Inflammatory macrophage treated with lipopolysaccharide for 1 hour (primary cell): ENCODE measurements around the gene ARHGEF2.
"Not testable (repeated sequence)": the region's sequence is repeated elsewhere in the genome, so short reads cannot be mapped to it uniquely, and the experiment has no call there.

ENCODE experiments used
- DNase-seq, 2 donors: peaks; one replicate each; pipeline ENCODE4 v3.0.0-alpha.2; 2020 to 2022

Gene ARHGEF2

DNA sequence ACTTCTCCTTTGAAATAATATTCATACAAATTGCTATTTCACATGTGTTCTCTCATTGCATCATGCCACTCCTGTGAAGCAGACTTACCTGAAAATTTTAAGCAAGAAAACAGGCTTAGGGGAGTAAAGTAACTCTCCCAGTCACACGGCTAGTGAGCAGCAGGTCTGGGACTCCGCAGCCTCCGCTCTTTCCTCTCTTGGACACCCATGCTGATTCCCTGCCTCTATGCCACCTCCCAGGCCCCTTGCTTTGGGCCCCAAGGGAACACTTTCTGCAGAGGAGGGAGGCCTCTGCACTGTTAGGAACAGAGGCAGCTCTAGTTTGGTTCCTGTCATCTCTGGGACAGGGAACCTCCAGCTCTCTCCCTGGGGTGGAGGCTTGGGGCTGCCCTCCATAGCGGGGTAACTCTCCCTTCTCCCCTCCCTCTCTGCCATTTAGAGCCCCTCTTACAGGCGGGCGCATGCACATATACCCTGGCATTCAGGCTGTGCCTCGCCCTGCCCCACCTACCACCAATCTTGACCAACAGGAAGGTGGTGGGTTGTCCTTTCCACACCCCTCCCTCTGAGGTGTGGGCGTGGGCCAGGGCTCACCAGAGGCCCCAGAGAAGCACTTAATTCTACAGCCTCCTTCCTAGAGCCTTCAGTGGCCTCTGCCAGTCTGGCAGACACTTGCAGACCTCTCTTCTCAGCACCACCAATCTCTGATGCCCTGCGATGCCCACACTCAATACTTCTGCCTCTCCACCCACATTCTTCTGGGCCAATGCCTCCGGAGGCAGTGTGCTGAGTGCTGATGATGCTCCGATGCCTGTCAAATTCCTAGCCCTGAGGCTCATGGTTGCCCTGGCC is 37.1 kb downstream of the ARHGEF2 start, which contains the start of gene RXFP4:
Gene RXFP4 (plus strand): TSS at position 646 of the 852 bp plus-strand sequence. CDS start 72 bp downstream, at position 718.
- no peak for DNase-seq

DNA sequence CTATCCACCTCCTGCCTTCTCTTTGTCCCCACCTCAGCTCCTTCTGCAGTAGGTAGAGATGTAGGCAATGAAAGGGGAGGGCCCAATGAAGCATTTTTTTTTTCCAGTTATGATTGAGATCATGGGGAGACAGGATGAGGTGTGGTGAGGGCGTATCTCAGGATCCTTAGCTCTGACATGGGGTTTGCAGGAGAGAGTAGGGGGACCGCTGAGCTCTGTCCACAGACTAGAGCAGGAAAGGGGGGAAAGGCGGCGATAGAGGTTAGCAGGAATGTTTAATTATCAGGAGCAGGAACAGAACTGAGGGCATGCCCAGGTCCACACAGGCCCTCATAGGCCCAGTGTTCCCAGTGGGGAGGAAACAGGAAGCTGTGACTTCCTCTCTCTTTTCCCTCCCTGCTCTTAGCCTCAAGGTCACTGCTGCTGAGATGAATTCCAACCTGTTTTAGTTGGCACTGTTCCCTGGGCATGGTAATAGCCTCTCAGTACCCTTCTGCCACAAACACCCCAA is 37.8 kb downstream of the ARHGEF2 start:
- peak; percentile 42 to 45 for DNase-seq

DNA sequence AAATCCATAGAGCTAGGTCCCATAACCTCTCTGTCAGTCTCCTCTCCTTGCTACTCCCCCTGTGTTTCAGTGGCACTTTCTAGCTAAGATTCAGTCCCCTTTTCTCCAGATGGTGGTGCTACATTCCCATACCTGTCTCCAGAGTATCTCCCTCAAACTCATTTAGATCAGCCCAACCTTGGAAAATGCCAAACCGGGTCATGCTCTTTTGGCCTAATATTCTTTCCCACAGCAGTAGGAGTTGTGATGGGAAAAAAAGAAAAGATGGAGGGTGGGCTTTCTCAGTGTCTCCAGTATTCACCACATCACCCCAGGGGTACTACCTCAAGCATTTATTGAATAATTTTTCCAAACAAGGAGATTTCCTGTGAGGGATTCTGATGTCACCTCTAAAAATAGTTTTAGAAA is 40.1 kb downstream of the ARHGEF2 start:
- DNase-seq = peak in 1 of 2 donors; percentile 63

DNA sequence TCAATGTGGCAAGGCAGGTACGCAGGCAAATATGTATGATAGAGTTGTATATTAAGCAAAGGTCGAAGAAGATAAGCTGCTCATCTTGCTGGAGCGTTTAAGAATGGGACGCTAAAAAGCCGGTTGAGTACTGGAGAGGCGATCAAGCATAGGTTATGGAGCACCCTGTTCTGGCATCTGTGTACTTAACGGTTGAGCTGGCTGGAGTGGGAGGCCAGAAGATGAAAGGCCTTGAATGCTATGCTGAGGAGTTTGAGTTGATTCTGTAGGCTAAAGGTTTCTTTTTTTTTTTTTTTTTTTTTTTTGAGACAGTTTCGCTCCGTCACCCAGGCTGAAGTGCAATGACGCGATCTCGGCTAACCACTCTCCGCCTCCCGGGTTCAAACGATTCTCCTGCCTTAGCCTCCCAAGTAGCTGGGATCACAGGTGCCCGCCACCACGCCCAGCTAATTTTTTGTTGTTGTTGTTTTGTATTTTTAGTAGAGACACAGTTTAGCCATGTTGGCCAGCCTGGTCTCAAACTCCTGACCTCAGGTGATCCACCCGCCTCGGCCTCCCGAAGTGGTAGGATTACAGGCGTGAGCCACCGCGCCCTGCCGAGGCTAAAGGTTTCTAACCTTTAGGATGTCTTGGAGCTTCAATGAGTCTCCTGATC is 43.3 kb downstream of the ARHGEF2 start:
- DNase-seq = no peak

DNA sequence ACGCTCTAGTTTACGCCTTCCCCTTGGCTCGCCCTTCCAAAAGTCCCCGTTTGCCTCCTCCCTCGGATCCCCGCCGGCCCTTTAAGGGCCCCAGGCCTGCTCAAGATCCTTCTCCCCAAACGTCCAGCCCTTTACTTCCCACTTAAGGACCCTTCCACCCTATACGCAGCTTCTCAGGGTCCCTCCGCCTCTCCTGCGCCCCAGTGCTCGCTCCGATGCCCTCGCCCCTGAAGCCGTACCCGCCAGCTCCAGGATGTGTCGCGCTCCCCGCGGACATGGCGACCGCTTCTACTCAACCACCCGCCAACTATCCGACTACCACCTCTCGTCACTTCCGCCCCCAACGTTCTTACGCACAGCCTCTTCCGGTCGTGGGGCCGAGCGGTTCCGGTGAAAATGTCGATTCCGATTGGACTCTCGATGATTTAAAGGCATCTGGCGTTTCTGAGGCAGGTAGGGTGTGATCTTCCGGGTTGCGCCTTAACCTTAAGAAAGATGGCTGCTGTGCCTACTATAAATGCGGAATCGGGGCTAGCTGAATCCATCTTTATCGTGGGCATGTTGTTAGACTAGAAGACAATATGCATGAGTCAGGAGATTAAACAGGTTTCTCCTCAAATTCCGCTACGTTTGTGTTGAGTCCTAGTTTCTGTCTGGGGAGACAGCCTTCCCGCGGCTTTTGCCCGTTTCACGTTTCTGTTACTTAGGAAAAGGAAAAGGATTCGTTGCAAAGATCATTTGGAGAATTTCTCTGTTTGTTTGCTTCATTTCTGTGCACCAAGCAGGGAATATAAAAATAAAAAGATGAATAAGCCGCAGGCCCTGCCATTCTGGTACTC is 44.0 kb downstream of the ARHGEF2 start, which contains the start of gene KHDC4:
Gene KHDC4 (minus strand): TSS at position 317 of the 839 bp plus-strand sequence. CDS start 40 bp downstream, at position 277.
- DNase-seq = peak; percentile 97 to 98

DNA sequence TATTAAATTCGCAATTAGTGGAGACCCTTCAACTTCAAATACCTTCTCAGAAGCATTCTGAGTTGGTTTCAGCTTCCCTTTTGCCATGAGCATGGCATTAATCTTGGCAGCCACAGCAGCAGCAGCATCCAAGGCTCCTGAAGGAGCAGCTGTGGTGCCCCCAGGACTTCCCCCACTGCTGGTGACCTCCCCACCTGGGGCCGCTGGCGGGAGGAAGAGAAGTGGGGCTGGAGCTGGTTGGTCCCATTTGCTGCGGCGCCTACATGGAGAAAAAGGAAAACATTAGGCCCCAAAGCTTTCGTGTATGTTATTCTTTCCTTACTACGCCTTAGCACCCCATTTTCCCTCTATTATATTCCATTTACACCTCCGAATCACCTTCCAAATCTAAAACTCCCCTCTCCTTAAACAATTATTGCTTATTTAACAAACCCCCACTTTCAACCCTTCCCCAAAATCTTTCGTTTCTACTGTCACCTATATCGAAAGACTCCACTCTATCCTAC is 44.7 kb downstream of the ARHGEF2 start:
- DNase-seq = no peak

DNA sequence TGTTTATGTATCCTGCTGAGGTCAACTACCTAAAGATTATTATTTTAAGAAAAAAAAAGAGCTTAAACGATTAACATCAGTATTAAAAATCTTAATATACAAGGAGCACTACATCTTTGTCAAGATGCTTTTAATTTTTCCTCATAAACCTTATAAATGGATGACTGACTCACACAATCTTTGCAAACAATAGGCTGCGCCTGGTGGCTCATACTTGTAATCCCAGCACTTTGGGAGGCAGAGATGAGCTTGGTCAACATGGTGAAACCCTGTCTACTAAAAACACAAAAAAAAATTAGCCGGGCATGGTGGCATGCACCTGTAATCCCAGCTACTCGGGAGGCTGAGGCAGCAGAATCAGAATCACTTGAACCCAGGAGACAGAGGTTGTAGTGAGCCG is 45.9 kb downstream of the ARHGEF2 start:
- no peak for DNase-seq

DNA sequence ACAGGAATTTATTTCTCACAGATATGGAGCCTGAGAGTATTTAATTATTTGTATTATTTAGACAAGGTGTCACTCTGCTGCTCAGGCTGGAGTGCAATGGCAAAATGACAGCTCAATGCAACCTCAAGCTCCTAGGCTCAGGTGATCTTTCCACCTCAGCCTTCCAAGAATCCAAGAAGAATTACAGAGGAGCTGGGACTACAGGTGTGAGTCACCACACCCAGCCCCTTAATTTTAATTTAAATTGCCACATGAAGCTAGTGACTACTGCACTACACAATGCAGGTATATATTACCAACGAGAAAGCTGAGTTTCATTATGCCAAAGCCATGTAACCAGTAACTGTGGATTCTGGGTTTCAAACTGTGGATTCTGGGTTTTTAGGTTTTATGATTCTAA is 46.3 kb downstream of the ARHGEF2 start:
- DNase-seq = no peak

DNA sequence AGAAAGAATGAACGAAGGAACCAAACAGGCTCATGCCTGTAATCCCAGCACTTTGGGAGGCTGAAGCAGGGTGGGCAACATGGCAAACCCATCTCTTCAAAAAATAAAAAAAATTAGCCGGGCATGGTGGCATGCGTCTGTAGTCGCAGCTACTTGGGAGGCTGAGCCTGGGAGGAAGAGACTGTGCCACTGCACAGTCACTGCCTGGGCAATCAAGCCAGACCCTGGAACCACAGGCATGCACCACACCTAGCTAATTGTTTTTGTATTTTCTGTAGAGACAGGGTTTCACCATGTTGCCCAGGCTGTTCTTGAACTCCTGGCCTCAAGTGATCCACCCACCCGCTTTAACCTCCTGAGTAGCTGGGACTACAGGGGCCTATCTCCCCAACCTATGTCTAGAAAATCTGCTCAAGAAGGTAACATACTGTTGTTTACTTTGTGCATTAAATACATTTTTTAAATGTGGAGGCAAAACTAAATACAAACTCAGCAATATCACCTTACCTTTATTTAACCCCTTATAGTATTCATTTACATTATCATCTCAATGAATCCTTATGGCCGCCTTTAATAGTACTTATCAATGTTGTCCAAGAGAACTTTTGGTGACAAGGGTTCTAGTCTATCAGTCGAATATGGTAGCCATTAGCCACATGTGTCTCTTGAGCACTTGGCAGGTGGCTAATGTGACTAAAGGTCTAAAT is 46.9 kb downstream of the ARHGEF2 start:
- no peak for DNase-seq

DNA sequence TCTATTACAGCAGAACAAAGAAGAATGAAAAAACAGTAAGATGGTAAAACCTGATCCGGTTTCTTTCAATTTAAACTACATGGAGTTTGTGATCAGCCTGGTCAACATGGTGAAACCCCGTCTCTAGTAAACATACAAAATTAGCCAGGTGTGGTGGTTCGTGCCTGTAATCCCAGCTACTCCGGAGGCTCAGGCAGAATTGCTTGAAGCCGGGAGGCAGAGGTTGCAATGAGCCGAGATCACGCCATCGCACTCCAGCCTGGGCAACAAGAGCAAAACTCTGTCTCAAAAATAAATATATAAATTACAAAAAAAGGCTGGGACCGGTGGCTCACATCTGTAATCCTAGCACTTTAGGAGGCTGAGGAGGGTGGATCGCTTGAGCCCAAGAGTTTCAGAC is 47.6 kb downstream of the ARHGEF2 start:
- not testable (repeated sequence) for DNase-seq

DNA sequence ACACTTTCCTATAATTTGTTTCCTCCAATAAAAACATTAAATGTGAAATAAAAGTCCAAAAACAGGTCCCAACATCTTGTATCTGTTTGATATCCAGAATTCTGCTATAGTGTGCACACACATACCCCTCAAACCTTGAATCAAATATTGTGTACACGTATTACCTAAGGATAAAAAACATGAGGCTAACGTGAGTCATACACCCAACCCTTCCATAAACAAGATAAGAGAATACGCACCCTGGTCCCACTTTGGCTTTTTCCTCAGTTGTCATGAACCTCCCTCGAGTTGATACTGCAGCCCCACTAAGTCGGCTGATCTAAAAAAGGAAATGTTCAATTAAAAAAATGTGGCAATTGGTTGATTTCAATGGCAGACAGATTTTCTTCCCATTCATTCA is 49.3 kb downstream of the ARHGEF2 start:
- DNase-seq = no peak

DNA sequence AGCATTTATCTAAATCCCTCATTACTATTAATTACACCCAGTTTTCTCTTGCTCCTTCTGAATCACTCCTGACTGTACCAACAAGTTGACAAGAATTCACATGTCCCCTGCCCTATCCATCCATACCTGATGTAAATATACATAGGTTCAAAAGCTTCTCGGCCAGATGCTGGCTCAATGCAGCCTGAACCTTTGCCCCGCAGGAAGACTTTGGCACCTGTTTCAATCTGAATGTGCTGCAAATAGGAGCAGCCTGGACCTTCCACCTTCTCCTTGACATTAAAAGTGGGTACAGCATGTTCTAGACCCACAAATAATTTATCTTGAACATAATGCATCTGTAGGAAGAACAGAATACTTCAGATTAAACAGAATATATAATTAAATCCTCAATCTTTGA is 52.8 kb downstream of the ARHGEF2 start:
- DNase-seq = no peak

DNA sequence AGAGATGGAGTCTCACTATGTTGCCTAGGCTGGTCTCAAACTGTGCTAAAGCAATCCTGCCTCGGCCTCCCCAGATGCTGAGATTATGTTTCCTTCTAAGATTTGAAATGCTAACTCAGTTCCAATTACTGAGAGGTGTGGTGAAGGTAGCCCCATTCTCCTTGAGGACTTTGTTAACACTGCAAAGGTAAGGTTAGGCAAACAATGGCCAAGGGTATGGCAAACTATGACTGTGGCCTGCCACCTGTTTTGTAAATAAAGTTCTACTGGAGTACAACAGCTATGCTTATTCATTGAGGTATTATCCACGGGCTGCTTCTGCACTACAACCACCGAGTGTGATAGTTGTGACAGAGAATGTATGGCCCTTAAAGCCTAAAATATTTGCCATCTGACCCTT is 57.6 kb downstream of the ARHGEF2 start:
- no peak for DNase-seq

DNA sequence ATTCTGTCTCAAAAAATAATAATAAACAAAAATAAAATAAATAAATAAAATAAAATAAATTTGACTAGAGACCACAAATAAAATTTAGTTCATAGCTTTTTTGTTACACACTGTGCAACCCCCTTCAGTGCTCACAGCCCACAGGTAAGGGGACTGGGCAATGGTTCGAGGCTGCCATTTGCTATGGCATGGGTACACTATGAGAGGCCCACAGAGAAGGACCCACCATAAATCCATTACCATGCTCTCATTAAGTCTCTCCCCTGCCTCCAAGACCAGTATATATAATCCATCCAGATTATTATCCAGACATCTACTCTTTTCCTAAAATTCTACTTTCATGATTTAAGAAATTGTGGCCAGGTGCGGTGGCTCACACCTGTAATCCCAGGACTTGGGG is 58.5 kb downstream of the ARHGEF2 start:
- no peak for DNase-seq

DNA sequence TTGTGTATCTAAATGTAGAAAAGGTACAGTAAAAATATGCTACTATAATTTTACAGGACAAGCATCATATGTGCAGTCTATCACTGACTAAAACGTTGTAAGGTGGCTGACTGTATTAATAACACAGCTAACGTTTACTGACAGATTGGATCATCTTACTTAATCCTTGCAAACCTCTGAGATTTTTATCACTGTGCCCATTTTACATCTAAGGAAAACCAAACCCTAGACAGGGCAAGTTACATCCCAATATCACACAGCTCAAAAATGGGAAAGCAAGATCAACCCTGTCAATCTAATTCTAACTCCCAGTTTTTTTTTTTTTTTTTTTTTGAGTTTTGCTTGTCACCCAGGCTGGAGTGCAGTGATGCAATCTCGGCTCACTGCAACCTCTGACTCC is 59.7 kb downstream of the ARHGEF2 start:
- DNase-seq = no peak

DNA sequence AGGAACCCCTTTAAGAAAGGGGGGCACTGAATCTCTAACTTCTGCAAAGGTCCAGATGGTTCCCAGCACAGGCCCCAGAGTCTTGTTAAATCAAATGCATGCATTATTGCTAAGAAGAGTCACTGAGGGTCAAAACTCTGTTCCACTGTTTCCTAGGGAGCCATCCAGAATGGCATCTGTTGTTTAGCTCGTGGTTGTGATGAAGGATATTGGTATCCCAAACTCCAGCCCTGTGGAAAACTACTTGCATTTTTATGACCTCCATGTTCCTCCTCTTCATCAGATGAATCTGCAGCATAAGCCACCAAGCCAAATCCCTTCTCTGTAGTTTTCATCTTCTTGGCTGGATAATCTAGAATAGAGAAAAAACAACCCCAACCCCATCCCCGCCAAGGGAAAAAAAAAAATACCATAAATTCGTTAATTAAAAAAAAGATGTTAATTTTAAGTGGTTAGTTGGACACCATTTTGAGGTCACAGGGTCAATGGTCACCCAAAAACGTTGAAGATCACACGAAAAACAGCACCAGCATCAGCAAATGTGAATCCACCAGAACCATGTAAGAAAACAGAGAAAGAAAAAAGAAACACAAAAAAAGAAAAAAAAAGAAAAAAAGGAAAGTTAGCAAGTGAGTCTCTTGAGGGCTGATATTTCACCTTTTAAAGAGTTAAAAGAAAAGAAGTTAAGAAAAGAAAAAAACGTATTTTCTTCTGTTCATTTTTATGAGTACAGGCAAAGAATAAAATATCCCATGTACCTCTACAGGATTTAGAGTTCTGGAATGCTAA is 64.2 kb downstream of the ARHGEF2 start:
- no peak for DNase-seq

DNA sequence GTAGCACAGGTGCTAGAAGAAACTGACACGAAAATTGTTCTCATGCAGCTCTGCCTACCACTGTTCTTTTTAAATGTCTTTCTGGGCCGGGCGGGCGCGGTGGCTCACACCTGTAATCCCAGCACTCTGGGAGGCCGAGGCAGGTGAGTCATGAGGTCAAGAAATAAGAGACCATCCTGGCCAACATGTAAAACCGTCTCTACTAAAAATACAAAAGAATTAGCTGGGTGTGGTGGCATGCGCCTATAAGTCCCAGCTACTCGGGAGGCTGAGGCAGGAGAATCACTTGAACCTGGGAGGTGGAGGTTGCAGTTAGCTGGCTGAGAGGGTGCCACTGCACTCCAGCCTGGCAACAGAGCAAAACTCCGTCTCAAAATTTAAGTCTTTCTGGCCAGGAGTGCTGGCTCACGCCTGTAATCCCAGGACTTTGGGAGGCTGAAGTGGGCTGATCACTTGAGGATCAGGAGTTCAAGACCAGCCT is 66.3 kb downstream of the ARHGEF2 start:
- DNase-seq = no peak

DNA sequence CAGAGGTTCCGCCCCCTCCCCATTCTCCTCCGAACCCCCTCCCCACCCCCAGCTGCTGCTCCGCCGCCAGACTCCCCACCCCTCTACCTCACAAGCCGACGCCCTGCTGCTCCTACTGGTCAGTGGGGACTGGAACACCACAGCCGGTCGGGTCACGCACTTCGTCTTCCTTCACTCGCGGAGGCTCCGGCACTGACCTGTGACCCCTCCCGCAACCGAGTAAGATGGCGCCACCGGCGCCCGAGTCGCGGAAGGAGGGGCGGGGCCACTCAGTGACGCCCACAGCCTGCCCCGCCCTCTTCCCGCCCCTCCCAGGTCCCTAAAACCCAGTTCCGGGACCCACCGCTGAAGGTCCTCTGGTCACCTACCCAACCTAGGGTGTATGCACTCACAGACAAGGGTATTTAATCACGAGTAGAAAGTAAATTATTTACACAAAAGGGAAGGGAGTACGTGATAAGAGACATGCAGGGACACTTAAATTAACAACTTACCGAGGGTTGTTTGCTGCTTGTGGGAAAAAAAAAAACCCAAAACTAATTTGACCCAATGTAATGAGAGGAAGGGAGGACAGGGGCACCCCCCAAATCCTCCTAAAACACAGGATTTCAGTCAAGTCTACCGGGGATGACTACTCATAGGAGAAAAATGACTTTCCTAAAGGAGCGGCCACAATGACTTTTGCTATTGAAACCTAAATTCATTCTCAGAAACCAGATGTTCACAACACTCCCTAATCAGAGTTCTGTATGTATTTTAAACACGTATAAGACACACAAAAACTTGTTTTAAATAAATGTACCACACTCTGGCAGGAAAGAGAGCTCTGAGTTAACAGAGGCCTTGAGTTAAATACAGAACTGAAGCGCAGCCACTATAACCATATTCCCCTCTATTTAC is 66.9 kb downstream of the ARHGEF2 start, which contains the start of gene RIT1:
Gene RIT1 (minus strand): TSS at position 194 of the 900 bp plus-strand sequence. CDS start 588 bp downstream, outside the sequence.
- peak; percentile 82 to 93 for DNase-seq

DNA sequence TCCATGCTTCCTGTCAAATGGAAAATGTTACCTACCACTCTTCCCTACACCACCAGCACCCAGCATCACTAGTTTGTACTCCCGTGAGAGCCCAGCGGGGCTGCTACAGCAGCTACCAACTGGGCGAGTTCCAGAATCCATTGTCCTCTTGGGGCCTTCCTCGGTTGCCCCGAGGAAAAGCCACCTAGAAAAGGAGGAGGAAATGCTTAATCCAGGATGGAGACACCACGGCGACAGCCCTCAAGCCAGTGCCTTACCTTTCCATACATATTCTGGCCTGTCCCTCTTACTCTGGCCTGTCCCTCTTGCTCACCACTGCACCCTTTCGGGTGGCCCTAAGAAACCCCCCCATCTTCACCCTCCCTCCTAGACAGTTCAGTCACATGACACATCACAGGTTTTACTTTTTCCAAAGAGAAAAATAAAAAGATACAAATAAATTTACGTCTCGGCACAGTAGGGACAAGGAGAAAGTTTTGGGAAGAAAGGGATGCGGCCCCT is 67.7 kb downstream of the ARHGEF2 start:
- DNase-seq = peak in 1 of 2 donors; percentile 26

DNA sequence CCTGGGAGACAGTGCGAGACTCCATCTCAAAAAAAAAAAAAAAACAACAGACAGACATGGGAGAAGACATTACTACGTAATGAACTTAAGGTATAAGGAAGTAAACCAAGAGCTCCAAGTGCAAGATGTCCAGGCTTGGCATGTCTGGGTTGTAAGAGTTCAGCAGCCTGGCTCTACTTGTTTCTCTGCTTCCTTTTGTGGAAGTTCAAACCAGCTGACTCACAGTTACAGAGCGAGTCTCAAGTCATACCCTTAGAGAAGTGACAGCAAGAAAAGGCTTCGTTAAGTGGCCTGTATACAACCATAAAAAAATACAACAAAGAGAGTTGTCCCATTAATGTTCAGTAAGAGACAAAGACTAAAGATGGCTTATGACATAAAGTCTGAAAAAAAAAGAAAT is 68.5 kb downstream of the ARHGEF2 start:
- DNase-seq = peak; percentile 78 to 79
